Measurements from ENCODE around the gene PPP2R2B.

The PPP2R2B gene

GRCh38 chr5:146660376-146660960 is 218.1 kb downstream of the PPP2R2B start:
- no peaks in the 10 kb centered on the region for H3K4me1 Mint-ChIP-seq (ENCODE audit: low read depth)
- no peaks in the 10 kb centered on the region for H3K9me3 Mint-ChIP-seq
- H3K4me3 Mint-ChIP-seq = no peak overlapping the region
- no peak overlapping the region for H3K27ac Mint-ChIP-seq
- H3K27me3 Mint-ChIP-seq (ENCODE audit: low read depth) = no peaks in the 10 kb centered on the region
- no peaks in the 10 kb centered on the region for H3K36me3 Mint-ChIP-seq (ENCODE audit: low read depth)
- no peak for DNase-seq (ENCODE audit: low spot score)

- Mint-ChIP-seq H3K36me3 (ENCODE audit: low read depth) (no peaks in the 10 kb centered on the region), H3K4me1 (ENCODE audit: low read depth) (no peaks in the 10 kb centered on the region), H3K27me3 (ENCODE audit: low read depth) (no peaks in the 10 kb centered on the region), H3K27ac (no peak overlapping the region), H3K9me3 (no peaks in the 10 kb centered on the region), H3K4me3 (no peak overlapping the region)
- DNase-seq (ENCODE audit: low spot score) = no peak
Observed at GRCh38 chr5:146659961-146660360, 218.6 kb downstream of the PPP2R2B start.

GRCh38 chr5:146656703-146657102 is 221.9 kb downstream of the PPP2R2B start:
- Mint-ChIP-seq H3K36me3 (ENCODE audit: low read depth) (no peaks in the 10 kb centered on the region), H3K9me3 (no peaks in the 10 kb centered on the region), H3K4me1 (ENCODE audit: low read depth) (no peaks in the 10 kb centered on the region), H3K27me3 (ENCODE audit: low read depth) (no peaks in the 10 kb centered on the region), H3K4me3 (no peak overlapping the region), H3K27ac (no peak overlapping the region)
- DNase-seq (ENCODE audit: low spot score) = no peak

GRCh38 chr5:146653560-146653959 is 225.0 kb downstream of the PPP2R2B start:
- H3K4me3 Mint-ChIP-seq = no peak overlapping the region
- H3K27ac Mint-ChIP-seq = no peak overlapping the region
- no peaks in the 10 kb centered on the region for H3K36me3 Mint-ChIP-seq (ENCODE audit: low read depth)
- no peaks in the 10 kb centered on the region for H3K4me1 Mint-ChIP-seq (ENCODE audit: low read depth)
- no peaks in the 10 kb centered on the region for H3K27me3 Mint-ChIP-seq (ENCODE audit: low read depth)
- H3K9me3 Mint-ChIP-seq = no peaks in the 10 kb centered on the region
- no peak for DNase-seq (ENCODE audit: low spot score)

- H3K27ac Mint-ChIP-seq = no peak overlapping the region
- H3K36me3 Mint-ChIP-seq (ENCODE audit: low read depth) = no peaks in the 10 kb centered on the region
- no peak for DNase-seq (ENCODE audit: low spot score)
- H3K27me3 Mint-ChIP-seq (ENCODE audit: low read depth) = no peaks in the 10 kb centered on the region
- no peaks in the 10 kb centered on the region for H3K9me3 Mint-ChIP-seq
- H3K4me3 Mint-ChIP-seq = no peak overlapping the region
- no peaks in the 10 kb centered on the region for H3K4me1 Mint-ChIP-seq (ENCODE audit: low read depth)
Observed at GRCh38 chr5:146652547-146652946, 226.0 kb downstream of the PPP2R2B start.

GRCh38 chr5:146647656-146648199 is 230.8 kb downstream of the PPP2R2B start:
- no peaks in the 10 kb centered on the region for H3K4me1 Mint-ChIP-seq (ENCODE audit: low read depth)
- H3K9me3 Mint-ChIP-seq = no peaks in the 10 kb centered on the region
- no peak for DNase-seq (ENCODE audit: low spot score)
- no peaks in the 10 kb centered on the region for H3K27me3 Mint-ChIP-seq (ENCODE audit: low read depth)
- H3K27ac Mint-ChIP-seq = no peak overlapping the region
- H3K36me3 Mint-ChIP-seq (ENCODE audit: low read depth) = no peaks in the 10 kb centered on the region
- no peak overlapping the region for H3K4me3 Mint-ChIP-seq

- Mint-ChIP-seq H3K4me3 (no peak overlapping the region), H3K36me3 (ENCODE audit: low read depth) (no peaks in the 10 kb centered on the region), H3K27me3 (ENCODE audit: low read depth) (no peaks in the 10 kb centered on the region), H3K9me3 (no peaks in the 10 kb centered on the region), H3K4me1 (ENCODE audit: low read depth) (no peaks in the 10 kb centered on the region), H3K27ac (no peak overlapping the region)
- no peak for DNase-seq (ENCODE audit: low spot score)
Observed at GRCh38 chr5:146646441-146646840, 232.1 kb downstream of the PPP2R2B start.

GRCh38 chr5:146645342-146645741 is 233.2 kb downstream of the PPP2R2B start:
- Mint-ChIP-seq H3K4me1 (ENCODE audit: low read depth) (no peaks in the 10 kb centered on the region), H3K4me3 (no peak overlapping the region), H3K27me3 (ENCODE audit: low read depth) (no peaks in the 10 kb centered on the region), H3K27ac (no peak overlapping the region), H3K9me3 (no peaks in the 10 kb centered on the region), H3K36me3 (ENCODE audit: low read depth) (no peaks in the 10 kb centered on the region)
- DNase-seq (ENCODE audit: low spot score) = no peak

- Mint-ChIP-seq H3K4me3 (no peak overlapping the region), H3K4me1 (ENCODE audit: low read depth) (no peaks in the 10 kb centered on the region), H3K27ac (no peak overlapping the region), H3K27me3 (ENCODE audit: low read depth) (no peaks in the 10 kb centered on the region), H3K9me3 (no peaks in the 10 kb centered on the region), H3K36me3 (ENCODE audit: low read depth) (no peaks in the 10 kb centered on the region)
- no peak for DNase-seq (ENCODE audit: low spot score)
Observed at GRCh38 chr5:146644831-146645230, 233.7 kb downstream of the PPP2R2B start.

GRCh38 chr5:146643776-146644175 is 234.8 kb downstream of the PPP2R2B start:
- no peaks in the 10 kb centered on the region for H3K27me3 Mint-ChIP-seq (ENCODE audit: low read depth)
- DNase-seq (ENCODE audit: low spot score) = no peak
- no peak overlapping the region for H3K27ac Mint-ChIP-seq
- no peaks in the 10 kb centered on the region for H3K4me1 Mint-ChIP-seq (ENCODE audit: low read depth)
- H3K36me3 Mint-ChIP-seq (ENCODE audit: low read depth) = no peaks in the 10 kb centered on the region
- H3K4me3 Mint-ChIP-seq = no peak overlapping the region
- H3K9me3 Mint-ChIP-seq = no peaks in the 10 kb centered on the region

- H3K4me3 Mint-ChIP-seq = no peak overlapping the region
- no peaks in the 10 kb centered on the region for H3K36me3 Mint-ChIP-seq (ENCODE audit: low read depth)
- no peak for DNase-seq (ENCODE audit: low spot score)
- H3K27ac Mint-ChIP-seq = no peak overlapping the region
- H3K9me3 Mint-ChIP-seq = no peaks in the 10 kb centered on the region
- no peaks in the 10 kb centered on the region for H3K27me3 Mint-ChIP-seq (ENCODE audit: low read depth)
- no peaks in the 10 kb centered on the region for H3K4me1 Mint-ChIP-seq (ENCODE audit: low read depth)
Observed at GRCh38 chr5:146642410-146642809, 236.1 kb downstream of the PPP2R2B start.

GRCh38 chr5:146641941-146642340 is 236.6 kb downstream of the PPP2R2B start:
- Mint-ChIP-seq H3K27ac (no peak overlapping the region), H3K27me3 (ENCODE audit: low read depth) (no peaks in the 10 kb centered on the region), H3K9me3 (no peaks in the 10 kb centered on the region), H3K36me3 (ENCODE audit: low read depth) (no peaks in the 10 kb centered on the region), H3K4me1 (ENCODE audit: low read depth) (no peaks in the 10 kb centered on the region), H3K4me3 (no peak overlapping the region)
- DNase-seq (ENCODE audit: low spot score) = no peak

GRCh38 chr5:146640285-146640896 is 238.2 kb downstream of the PPP2R2B start:
- Mint-ChIP-seq H3K36me3 (ENCODE audit: low read depth) (no peaks in the 10 kb centered on the region), H3K27ac (no peak overlapping the region), H3K27me3 (ENCODE audit: low read depth) (no peaks in the 10 kb centered on the region)

GRCh38 chr5:146635443-146635842 is 243.1 kb downstream of the PPP2R2B start:
- Mint-ChIP-seq H3K27me3 (ENCODE audit: low read depth) (no peaks in the 10 kb centered on the region), H3K4me1 (ENCODE audit: low read depth) (no peaks in the 10 kb centered on the region), H3K36me3 (ENCODE audit: low read depth) (no peaks in the 10 kb centered on the region), H3K27ac (no peak overlapping the region), H3K9me3 (no peaks in the 10 kb centered on the region), H3K4me3 (no peak overlapping the region)
- DNase-seq (ENCODE audit: low spot score) = no peak

More at GRCh38 chr5:146640285-146640896, 238.2 kb downstream of the PPP2R2B start:
- Mint-ChIP-seq H3K4me1 (ENCODE audit: low read depth) (no peaks in the 10 kb centered on the region), H3K4me3 (no peak overlapping the region), H3K9me3 (no peaks in the 10 kb centered on the region)
- DNase-seq (ENCODE audit: low spot score) = no peak

- H3K27ac Mint-ChIP-seq = no peak overlapping the region
- no peak for DNase-seq (ENCODE audit: low spot score)
- H3K27me3 Mint-ChIP-seq (ENCODE audit: low read depth) = no peaks in the 10 kb centered on the region
- no peaks in the 10 kb centered on the region for H3K4me1 Mint-ChIP-seq (ENCODE audit: low read depth)
- H3K4me3 Mint-ChIP-seq = no peak overlapping the region
- no peaks in the 10 kb centered on the region for H3K36me3 Mint-ChIP-seq (ENCODE audit: low read depth)
- H3K9me3 Mint-ChIP-seq = no peaks in the 10 kb centered on the region
Observed at GRCh38 chr5:146633323-146633764, 245.2 kb downstream of the PPP2R2B start.

Measured in T-helper 2 cell treated with Interferon-gamma antibody and Interleukin-4, amounts not matched to agents 5 μg/mL and 100 μg/mL, for 36 hours (primary cell).